ENCODE data around the gene KCNJ11.

Gene KCNJ11

DNA sequence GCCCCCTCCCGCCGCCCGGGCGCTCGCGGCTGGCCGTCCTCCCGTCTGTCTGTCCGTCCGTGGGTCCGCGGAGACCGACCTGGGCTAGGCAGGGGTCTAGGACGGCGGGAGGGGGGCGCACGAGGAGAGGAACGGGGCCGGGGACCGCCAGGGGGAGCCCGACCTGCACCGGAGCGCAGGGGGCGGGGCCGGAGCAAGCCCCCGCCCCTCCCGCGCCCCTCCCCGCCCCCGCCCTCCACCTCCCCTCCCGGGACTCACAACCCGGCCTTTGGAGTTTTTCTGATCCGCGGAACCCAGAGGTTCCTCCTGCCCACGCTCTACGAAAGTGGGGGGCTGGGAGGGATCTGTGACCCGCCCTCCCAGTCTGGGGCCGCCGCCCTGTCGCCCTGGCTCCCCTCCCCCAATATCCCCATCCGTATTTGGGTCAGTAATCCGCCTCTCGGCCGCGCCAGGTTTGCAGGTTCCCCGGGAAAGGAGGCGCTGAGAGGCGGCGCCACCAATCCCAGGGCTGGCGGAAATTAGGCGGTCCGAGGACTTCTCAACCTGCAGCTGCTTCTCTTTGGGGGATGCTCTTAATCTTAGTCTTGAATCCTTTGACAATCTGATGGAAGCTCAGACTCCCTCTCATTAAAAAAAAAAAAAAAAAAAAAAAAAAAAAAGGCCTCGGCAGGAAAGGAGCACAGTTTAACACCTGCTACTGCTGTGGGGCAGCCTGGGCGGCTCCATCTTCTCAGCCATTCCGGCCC is 925 bp upstream of the KCNJ11 start:
- H3K27ac ChIP-seq: peak overlapping the region; percentile 77

GRCh38 chr11:17387811-17388210 is 648 bp downstream of the KCNJ11 start:
- H3K27ac ChIP-seq: no peak overlapping the region
- TF ChIP-seq, protein P1, sequence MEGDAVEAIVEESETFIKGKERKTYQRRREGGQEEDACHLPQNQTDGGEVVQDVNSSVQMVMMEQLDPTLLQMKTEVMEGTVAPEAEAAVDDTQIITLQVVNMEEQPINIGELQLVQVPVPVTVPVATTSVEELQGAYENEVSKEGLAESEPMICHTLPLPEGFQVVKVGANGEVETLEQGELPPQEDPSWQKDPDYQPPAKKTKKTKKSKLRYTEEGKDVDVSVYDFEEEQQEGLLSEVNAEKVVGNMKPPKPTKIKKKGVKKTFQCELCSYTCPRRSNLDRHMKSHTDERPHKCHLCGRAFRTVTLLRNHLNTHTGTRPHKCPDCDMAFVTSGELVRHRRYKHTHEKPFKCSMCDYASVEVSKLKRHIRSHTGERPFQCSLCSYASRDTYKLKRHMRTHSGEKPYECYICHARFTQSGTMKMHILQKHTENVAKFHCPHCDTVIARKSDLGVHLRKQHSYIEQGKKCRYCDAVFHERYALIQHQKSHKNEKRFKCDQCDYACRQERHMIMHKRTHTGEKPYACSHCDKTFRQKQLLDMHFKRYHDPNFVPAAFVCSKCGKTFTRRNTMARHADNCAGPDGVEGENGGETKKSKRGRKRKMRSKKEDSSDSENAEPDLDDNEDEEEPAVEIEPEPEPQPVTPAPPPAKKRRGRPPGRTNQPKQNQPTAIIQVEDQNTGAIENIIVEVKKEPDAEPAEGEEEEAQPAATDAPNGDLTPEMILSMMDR (conservative IDR thresholded peaks at IDR 0.05): no peak

More for the DNA sequence above, 925 bp upstream of the KCNJ11 start:
- TF ChIP-seq, protein P1 (conservative IDR thresholded peaks at IDR 0.05): peak; percentile 91

- TF ChIP-seq, protein P1 (conservative IDR thresholded peaks at IDR 0.05): no peak
- H3K27ac ChIP-seq: no peak overlapping the region
Measured at GRCh38 chr11:17387254-17387653, 1.2 kb downstream of the KCNJ11 start.

- TF ChIP-seq, protein P1 (conservative IDR thresholded peaks at IDR 0.05): peak; percentile 75
- H3K27ac ChIP-seq: peak overlapping the region; percentile 7; the same call in 1 of the 2 replicates
Measured at GRCh38 chr11:17386331-17387084, 2.0 kb downstream of the KCNJ11 start.

DNA sequence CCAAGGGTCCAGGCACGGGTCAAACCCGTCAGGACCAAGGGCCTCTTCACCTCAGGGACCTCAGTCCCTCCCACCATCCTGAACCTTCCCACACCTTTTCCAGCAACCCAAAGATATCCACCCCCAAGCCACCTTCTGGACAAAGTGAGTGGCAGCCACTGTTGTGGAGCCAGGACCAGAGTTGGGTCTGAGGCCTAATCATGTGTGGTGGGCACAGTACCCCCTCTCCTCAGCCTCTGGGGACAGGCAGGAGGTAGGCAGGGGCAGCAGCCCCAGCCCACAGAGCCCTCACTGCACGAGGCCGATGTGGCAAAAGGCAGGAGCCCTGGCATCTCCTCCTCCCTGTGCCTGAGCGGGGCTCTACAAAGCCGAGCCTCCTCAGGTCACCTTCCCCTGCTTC is 2.5 kb downstream of the KCNJ11 start:
- TF ChIP-seq, protein P1 (conservative IDR thresholded peaks at IDR 0.05): no peak
- peak overlapping the region; percentile 7; the same call in 1 of the 2 replicates for H3K27ac ChIP-seq

- no peak overlapping the region; the same call in 1 of the 2 replicates for H3K27ac ChIP-seq
- TF ChIP-seq, protein P1 (conservative IDR thresholded peaks at IDR 0.05): no peak
Measured at GRCh38 chr11:17385492-17385891, 3.0 kb downstream of the KCNJ11 start.

GRCh38 chr11:17384002-17384511 is 4.4 kb downstream of the KCNJ11 start:
- H3K27ac ChIP-seq: no peak overlapping the region

More at GRCh38 chr11:17384002-17384511, 4.4 kb downstream of the KCNJ11 start:
- TF ChIP-seq, protein P1 (conservative IDR thresholded peaks at IDR 0.05): peak; percentile 88
